Osteoblast (primary cell): ENCODE measurements around the gene IGF1R. TPM values are rescaled to one million over a fixed set of nuclear protein-coding genes. Genes with fewer than 3 reads are reported as not detected.

Experiments used
- DNase-seq: peaks from one replicate; pipeline ENCODE4 v3.0.0; 2011; ENCODE audit warnings: low spot score, mixed read lengths; ENCODE audit not compliant: insufficient read length; ENCODE audit errors: missing footprints
- H2AFZ ChIP-seq: 2 replicates; pipeline ENCODE4 v1.6.0; 2011; ENCODE audit warnings: mild to moderate bottlenecking, low read length
- H3K27ac ChIP-seq: 2 replicates; pipeline ENCODE4 v1.5.1; 2011; ENCODE audit warnings: mild to moderate bottlenecking, low read depth, low read length, moderate library complexity
- H3K27me3 ChIP-seq: 2 replicates; pipeline ENCODE4 v1.6.0; 2012; ENCODE audit warnings: mild to moderate bottlenecking, control low read depth, inconsistent platforms, low read length, moderate library complexity; ENCODE audit not compliant: insufficient read depth
- H3K36me3 ChIP-seq: 2 replicates; pipeline ENCODE4 v1.5.1; 2011; ENCODE audit warnings: mild to moderate bottlenecking, low read length, control low read depth, moderate library complexity; ENCODE audit not compliant: insufficient read depth
- H3K4me1 ChIP-seq: 2 replicates; pipeline ENCODE4 v1.5.1; 2011; ENCODE audit warnings: mild to moderate bottlenecking, low read length, control low read depth, moderate library complexity; ENCODE audit not compliant: insufficient read depth
- H3K4me2 ChIP-seq: 2 replicates; pipeline ENCODE4 v1.6.0; 2011; ENCODE audit warnings: mild to moderate bottlenecking, low read length; ENCODE audit not compliant: insufficient read depth
- H3K4me3 ChIP-seq: fragments of 200-600 bp; sonication (generic); 3 replicates; pipeline ENCODE4 v1.5.1; 2012; ENCODE audit warnings: mild to moderate bottlenecking, low read length, inconsistent platforms; ENCODE audit not compliant: insufficient read depth
- H3K79me2 ChIP-seq: 2 replicates; pipeline ENCODE4 v1.6.0; 2012; ENCODE audit warnings: mild to moderate bottlenecking, low read length, control low read depth, inconsistent platforms; ENCODE audit not compliant: insufficient read depth
- H3K9me3 ChIP-seq: 2 replicates; pipeline ENCODE4 v1.5.1; 2011; ENCODE audit warnings: low read depth, low read length, control low read depth
- H4K20me1 ChIP-seq: 2 replicates; pipeline ENCODE4 v1.6.0; 2012; ENCODE audit warnings: mild to moderate bottlenecking, low read length, control low read depth; ENCODE audit not compliant: insufficient read depth
- CTCF ChIP-seq: IDR thresholded peaks from 2 replicates; pipeline ENCODE4 v1.5.1; 2011; ENCODE audit warnings: mild to moderate bottlenecking, low read depth, low read length, moderate library complexity; ENCODE audit errors: extremely low read depth
- total RNA-seq: library from RNA; depleted of rRNA; stranded (reverse); fragments of >200 nt; gene quantifications from 2 replicates; pipeline ENCODE4 v1.2.3, GENCODE V29; 2012

IGF1R gene
- total RNA-seq, 1 donor: 18.8 TPM

GRCh38 chr15:98728082-98728810 is 79.9 kb downstream of the IGF1R start:
- Histone ChIP-seq H3K4me1 (peaks cover 32% of the 10 kb centered on the region), H3K4me3 (no peak overlapping the region), H3K27me3 (no peaks in the 10 kb centered on the region), H3K79me2 (peaks cover 82% of the 10 kb centered on the region), H3K4me2 (peak overlapping the region; percentile 48), H3K27ac (peak overlapping the region; percentile 93), H3K36me3 (no peaks in the 10 kb centered on the region), H4K20me1 (no peaks in the 10 kb centered on the region), H2AFZ (peak overlapping the region; percentile 28), H3K9me3 (no peaks in the 10 kb centered on the region)
- DNase-seq: no peak
- no peak for TF ChIP-seq CTCF

- TF ChIP-seq CTCF: no peak
- Histone ChIP-seq H3K4me1 (peaks cover 32% of the 10 kb centered on the region), H3K9me3 (no peaks in the 10 kb centered on the region), H3K79me2 (peaks cover 82% of the 10 kb centered on the region), H2AFZ (peak overlapping the region; percentile 8), H3K27ac (peak overlapping the region; percentile 93), H3K4me2 (no peak overlapping the region), H4K20me1 (no peaks in the 10 kb centered on the region), H3K27me3 (no peaks in the 10 kb centered on the region), H3K4me3 (no peak overlapping the region), H3K36me3 (no peaks in the 10 kb centered on the region)
- no peak for DNase-seq
Measured at GRCh38 chr15:98728811-98729160, 80.4 kb downstream of the IGF1R start.

GRCh38 chr15:98729446-98730042 is 81.2 kb downstream of the IGF1R start:
- Histone ChIP-seq H3K9me3 (no peaks in the 10 kb centered on the region), H3K4me3 (no peak overlapping the region), H3K4me2 (no peak overlapping the region), H3K27me3 (no peaks in the 10 kb centered on the region), H3K79me2 (peaks cover 82% of the 10 kb centered on the region), H3K4me1 (peaks cover 35% of the 10 kb centered on the region), H2AFZ (no peak overlapping the region), H3K36me3 (no peaks in the 10 kb centered on the region), H4K20me1 (no peaks in the 10 kb centered on the region), H3K27ac (peak overlapping the region; percentile 93)
- DNase-seq: no peak
- TF ChIP-seq CTCF: no peak

- no peak for DNase-seq
- peaks cover 38% of the 10 kb centered on the region for H3K4me1 ChIP-seq
- H3K36me3 ChIP-seq: no peaks in the 10 kb centered on the region
- H2AFZ ChIP-seq: no peak overlapping the region
- H3K4me2 ChIP-seq: no peak overlapping the region
- no peak overlapping the region for H3K4me3 ChIP-seq
- no peak for TF ChIP-seq CTCF
- H3K9me3 ChIP-seq: no peaks in the 10 kb centered on the region
- no peak overlapping the region for H3K27ac ChIP-seq
- H3K27me3 ChIP-seq: no peaks in the 10 kb centered on the region
- H4K20me1 ChIP-seq: no peaks in the 10 kb centered on the region
- peaks cover 82% of the 10 kb centered on the region for H3K79me2 ChIP-seq
Measured at GRCh38 chr15:98730860-98731711, 82.7 kb downstream of the IGF1R start.
